ENCODE data around the gene MED7.

DNA sequence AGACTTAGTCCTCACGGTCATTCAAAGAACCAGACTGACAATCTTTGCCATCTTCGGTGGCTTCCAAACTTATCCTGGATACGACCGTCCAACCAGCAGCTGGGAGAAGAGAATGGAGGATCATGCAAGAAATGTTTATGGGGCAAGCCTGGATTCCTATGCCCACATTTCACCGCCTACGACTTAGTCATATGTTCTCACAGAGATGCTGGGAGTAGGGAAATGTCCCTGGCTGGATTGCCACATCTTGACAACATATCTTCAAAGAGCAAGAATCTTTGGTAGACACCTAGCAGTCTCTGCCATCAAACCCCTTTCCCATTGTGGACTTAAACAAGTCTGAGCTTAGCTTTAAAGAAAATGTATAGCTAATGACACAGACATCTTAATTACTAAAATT is 5.0 kb downstream of the MED7 start:
- TF ChIP-seq, protein P1, sequence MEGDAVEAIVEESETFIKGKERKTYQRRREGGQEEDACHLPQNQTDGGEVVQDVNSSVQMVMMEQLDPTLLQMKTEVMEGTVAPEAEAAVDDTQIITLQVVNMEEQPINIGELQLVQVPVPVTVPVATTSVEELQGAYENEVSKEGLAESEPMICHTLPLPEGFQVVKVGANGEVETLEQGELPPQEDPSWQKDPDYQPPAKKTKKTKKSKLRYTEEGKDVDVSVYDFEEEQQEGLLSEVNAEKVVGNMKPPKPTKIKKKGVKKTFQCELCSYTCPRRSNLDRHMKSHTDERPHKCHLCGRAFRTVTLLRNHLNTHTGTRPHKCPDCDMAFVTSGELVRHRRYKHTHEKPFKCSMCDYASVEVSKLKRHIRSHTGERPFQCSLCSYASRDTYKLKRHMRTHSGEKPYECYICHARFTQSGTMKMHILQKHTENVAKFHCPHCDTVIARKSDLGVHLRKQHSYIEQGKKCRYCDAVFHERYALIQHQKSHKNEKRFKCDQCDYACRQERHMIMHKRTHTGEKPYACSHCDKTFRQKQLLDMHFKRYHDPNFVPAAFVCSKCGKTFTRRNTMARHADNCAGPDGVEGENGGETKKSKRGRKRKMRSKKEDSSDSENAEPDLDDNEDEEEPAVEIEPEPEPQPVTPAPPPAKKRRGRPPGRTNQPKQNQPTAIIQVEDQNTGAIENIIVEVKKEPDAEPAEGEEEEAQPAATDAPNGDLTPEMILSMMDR (conservative IDR thresholded peaks at IDR 0.05; ENCODE audit: low read depth, low read length): no peak
- no peak for TF ChIP-seq EZH2 (IDR thresholded peaks at IDR 0.05; ENCODE audit: borderline replicate concordance, low read depth, low read length, poor library complexity, severe bottlenecking)

Measured in A673 (cell line).